Keratinocyte (primary cell): Measurements from ENCODE around the gene ARMH1. TPM values are rescaled to one million over a fixed set of nuclear protein-coding genes. Genes with fewer than 3 reads are reported as not detected.

ENCODE experiments used
- DNase-seq: peaks from one replicate; pipeline ENCODE4 v3.0.0-alpha.2; 2011; ENCODE audit warnings: low read depth, missing footprints, low spot score
- FAIRE-seq: peaks from 2 replicates; lab custom pipeline; 2011; peaks lifted over from hg19 to GRCh38; lab: Jason Lieb, UNC
- H2AFZ ChIP-seq: 2 replicates; pipeline ENCODE4 v1.6.0; 2012; ENCODE audit warnings: low read length, control low read depth, inconsistent platforms; ENCODE audit not compliant: control insufficient read depth
- H3K27ac ChIP-seq: 2 replicates; pipeline ENCODE4 v1.5.1; 2011; ENCODE audit warnings: low read length; ENCODE audit not compliant: control insufficient read depth, insufficient read depth
- H3K27me3 ChIP-seq: 3 replicates; pipeline ENCODE4 v1.6.0; 2011; ENCODE audit warnings: low read length; ENCODE audit not compliant: control insufficient read depth, insufficient read depth; ENCODE audit errors: extremely low read depth
- H3K36me3 ChIP-seq, 2 experiments: 2 replicates in 1 of 2; 3 replicates in 1 of 2; pipeline ENCODE4 v1.5.1; 2011; ENCODE audit warnings: low read length in 2 of 2, mild to moderate bottlenecking in 1 of 2; ENCODE audit not compliant: control insufficient read depth in 2 of 2, insufficient read depth in 2 of 2; ENCODE audit errors: extremely low read depth in 1 of 2
- H3K4me1 ChIP-seq: 3 replicates; pipeline ENCODE4 v1.5.1; 2011; ENCODE audit warnings: low read length; ENCODE audit not compliant: control insufficient read depth, insufficient read depth; ENCODE audit errors: extremely low read depth
- H3K4me2 ChIP-seq: 3 replicates; pipeline ENCODE4 v1.6.0; 2011; ENCODE audit warnings: low read depth, low read length; ENCODE audit not compliant: control insufficient read depth, insufficient read depth; ENCODE audit errors: extremely low read depth
- H3K4me3 ChIP-seq, 3 experiments: fragments of 200-600 bp in 1 of 3; sonication (generic) in 1 of 3; 2 replicates in 2 of 3; 3 replicates in 1 of 3; pipeline ENCODE4 v1.5.1; 2011 to 2016; ENCODE audit warnings: low read length in 3 of 3, mild to moderate bottlenecking in 3 of 3, control low read depth in 2 of 3, inconsistent platforms in 1 of 3, low read depth in 1 of 3, mixed read lengths in 1 of 3, mixed run types in 1 of 3, moderate library complexity in 1 of 3; ENCODE audit not compliant: control insufficient read depth in 2 of 3, insufficient read depth in 2 of 3; ENCODE audit errors: extremely low read depth in 1 of 3
- H3K79me2 ChIP-seq: 2 replicates; pipeline ENCODE4 v1.6.0; 2012; ENCODE audit warnings: low read length; ENCODE audit not compliant: control insufficient read depth, insufficient read depth
- H3K9ac ChIP-seq: 3 replicates; pipeline ENCODE4 v1.6.0; 2011; ENCODE audit warnings: low read length; ENCODE audit not compliant: control insufficient read depth, insufficient read depth; ENCODE audit errors: extremely low read depth
- H3K9me1 ChIP-seq: 3 replicates; pipeline ENCODE4 v1.6.0; 2011; ENCODE audit warnings: low read length; ENCODE audit not compliant: control insufficient read depth, insufficient read depth; ENCODE audit errors: extremely low read depth
- H3K9me3 ChIP-seq: 2 replicates; pipeline ENCODE4 v1.5.1; 2012; ENCODE audit warnings: low read depth, low read length; ENCODE audit not compliant: control insufficient read depth
- H4K20me1 ChIP-seq: 3 replicates; pipeline ENCODE4 v1.6.0; 2011; ENCODE audit warnings: low read length; ENCODE audit not compliant: control insufficient read depth, insufficient read depth; ENCODE audit errors: extremely low read depth
- EZH2 ChIP-seq: IDR thresholded peaks from one replicate; pipeline ENCODE4 v1.6.1; 2012; ENCODE audit warnings: inconsistent platforms, mild to moderate bottlenecking, low read length, moderate library complexity
- dilution Hi-C: fragments of 300-500 bp; cut with MboI; formaldehyde crosslinking; loops from one replicate; pipeline ENCODE4 v1.7.0; 2020; ENCODE audit warnings: low sequenced_read_pairs; ENCODE audit not compliant: extremely low pct_ligation_motif_present
- polyA plus RNA-seq, 5 experiments: library from polyadenylated mRNA; depleted of rRNA in 3 of 5; stranded (reverse) in 3 of 5; stranded (forward) in 1 of 5; unstranded in 1 of 5; fragments of >200 nt; gene quantifications; 1 replicate in 1 of 5; 2 replicates in 3 of 5; 3 replicates in 1 of 5; pipeline versions ENCODE4 v1.2.1 to v1.2.3, GENCODE V29; 2011 to 2012; ENCODE audit warnings: missing spikeins in 2 of 5, low read depth in 1 of 5, low replicate concordance in 1 of 5
- TF ChIP-seq, protein P1 (sequence below), 3 experiments: IDR thresholded peaks in 1 of 3; conservative IDR thresholded peaks in 1 of 3; optimal IDR thresholded peaks in 1 of 3; 2 replicates in 2 of 3; 3 replicates in 1 of 3; pipeline versions ENCODE3 to v1.5.1; 2011; ENCODE audit warnings: low read length in 3 of 3, mild to moderate bottlenecking in 3 of 3, moderate library complexity in 2 of 3, control low read depth in 1 of 3, inconsistent platforms in 1 of 3; ENCODE audit not compliant: insufficient read depth in 2 of 3; ENCODE audit errors: extremely low read depth in 1 of 3

The ARMH1 gene
- polyA plus RNA-seq, 1 donor (not counting 4 experiments of a cell fraction or from before 2014, with no cell fraction given), result 0.22 TPM

DNA sequence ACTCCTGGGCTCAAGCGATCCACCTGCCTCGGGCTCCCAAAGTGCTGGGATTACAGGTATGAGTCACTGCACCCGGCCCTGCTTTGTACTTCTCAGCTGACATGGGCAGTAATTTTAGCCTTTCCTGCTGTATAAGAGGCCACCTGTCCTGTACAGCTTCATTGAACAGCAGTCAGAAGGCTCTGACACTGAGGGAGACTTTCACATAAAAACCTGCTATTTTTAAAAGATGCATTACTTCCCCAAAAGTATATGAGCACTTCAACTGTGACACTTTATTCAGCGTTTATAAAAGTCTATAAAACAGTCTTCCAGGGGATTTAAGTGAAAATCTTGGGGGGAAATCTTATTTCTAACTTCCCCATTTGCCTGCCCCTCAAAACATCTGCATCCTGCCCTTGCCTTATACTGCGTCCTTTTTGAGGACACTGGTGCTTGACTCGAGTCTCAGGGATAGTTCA, 38.8 kb downstream of the ARMH1 start:
- TF ChIP-seq EZH2, result no peak
- TF ChIP-seq, protein P1, sequence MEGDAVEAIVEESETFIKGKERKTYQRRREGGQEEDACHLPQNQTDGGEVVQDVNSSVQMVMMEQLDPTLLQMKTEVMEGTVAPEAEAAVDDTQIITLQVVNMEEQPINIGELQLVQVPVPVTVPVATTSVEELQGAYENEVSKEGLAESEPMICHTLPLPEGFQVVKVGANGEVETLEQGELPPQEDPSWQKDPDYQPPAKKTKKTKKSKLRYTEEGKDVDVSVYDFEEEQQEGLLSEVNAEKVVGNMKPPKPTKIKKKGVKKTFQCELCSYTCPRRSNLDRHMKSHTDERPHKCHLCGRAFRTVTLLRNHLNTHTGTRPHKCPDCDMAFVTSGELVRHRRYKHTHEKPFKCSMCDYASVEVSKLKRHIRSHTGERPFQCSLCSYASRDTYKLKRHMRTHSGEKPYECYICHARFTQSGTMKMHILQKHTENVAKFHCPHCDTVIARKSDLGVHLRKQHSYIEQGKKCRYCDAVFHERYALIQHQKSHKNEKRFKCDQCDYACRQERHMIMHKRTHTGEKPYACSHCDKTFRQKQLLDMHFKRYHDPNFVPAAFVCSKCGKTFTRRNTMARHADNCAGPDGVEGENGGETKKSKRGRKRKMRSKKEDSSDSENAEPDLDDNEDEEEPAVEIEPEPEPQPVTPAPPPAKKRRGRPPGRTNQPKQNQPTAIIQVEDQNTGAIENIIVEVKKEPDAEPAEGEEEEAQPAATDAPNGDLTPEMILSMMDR (optimal IDR thresholded peaks at IDR 0.05 in 1 of 3, IDR thresholded peaks at IDR 0.05 in 1 of 3, conservative IDR thresholded peaks at IDR 0.05 in 1 of 3; ENCODE audit: extremely low read depth in 1 of 3, insufficient read depth in 2 of 3, low read length in 3 of 3), result no peak
- no peak overlapping the region for H3K9ac ChIP-seq
- no peak overlapping the region for H3K27ac ChIP-seq
- H3K4me2 ChIP-seq, result no peak overlapping the region
- dilution Hi-C loops, result no loop called here
- no peaks in the 10 kb centered on the region for H3K27me3 ChIP-seq
- DNase-seq, result no peak
- no peaks in the 10 kb centered on the region for H3K79me2 ChIP-seq
- H3K4me1 ChIP-seq, result peaks cover 5% of the 10 kb centered on the region
- no peak overlapping the region for H3K4me3 ChIP-seq
- H3K9me3 ChIP-seq, result no peaks in the 10 kb centered on the region
- no peaks in the 10 kb centered on the region for H3K36me3 ChIP-seq
- H4K20me1 ChIP-seq, result no peaks in the 10 kb centered on the region
- H3K9me1 ChIP-seq, result no peaks in the 10 kb centered on the region
- no peak for FAIRE-seq
- H2AFZ ChIP-seq, result no peak overlapping the region

- H3K4me2 ChIP-seq, result no peak overlapping the region
- no peak overlapping the region for H3K9ac ChIP-seq
- H3K27ac ChIP-seq, result no peak overlapping the region
- no peaks in the 10 kb centered on the region for H3K9me3 ChIP-seq
- H4K20me1 ChIP-seq, result no peaks in the 10 kb centered on the region
- DNase-seq (no peak), FAIRE-seq (no peak)
- peaks cover 3% of the 10 kb centered on the region for H3K4me1 ChIP-seq
- no peaks in the 10 kb centered on the region for H3K27me3 ChIP-seq
- no peaks in the 10 kb centered on the region for H3K36me3 ChIP-seq
- no peaks in the 10 kb centered on the region for H3K9me1 ChIP-seq
- dilution Hi-C loops, result no loop called here
- no peaks in the 10 kb centered on the region for H3K79me2 ChIP-seq
- H3K4me3 ChIP-seq, result no peak overlapping the region
- TF ChIP-seq, protein P1 (optimal IDR thresholded peaks at IDR 0.05 in 1 of 3, IDR thresholded peaks at IDR 0.05 in 1 of 3, conservative IDR thresholded peaks at IDR 0.05 in 1 of 3; ENCODE audit: extremely low read depth in 1 of 3, insufficient read depth in 2 of 3, low read length in 3 of 3), result no peak
- TF ChIP-seq EZH2, result no peak
- H2AFZ ChIP-seq, result no peak overlapping the region
Measured at GRCh38 chr1:44714532-44714931, 40.0 kb downstream of the ARMH1 start.
